Measurements from ENCODE around the gene GRM1. TPM values are rescaled to one million over a fixed set of nuclear protein-coding genes. Genes with fewer than 3 reads are reported as not detected.
"Not testable (repeated sequence)": the region's sequence is repeated elsewhere in the genome, so short reads cannot be mapped to it uniquely, and the experiment has no call there.

GRM1 gene
- polyA plus RNA-seq, 3 donors, result 0.20 to 0.24 (median 0.22) TPM

DNA sequence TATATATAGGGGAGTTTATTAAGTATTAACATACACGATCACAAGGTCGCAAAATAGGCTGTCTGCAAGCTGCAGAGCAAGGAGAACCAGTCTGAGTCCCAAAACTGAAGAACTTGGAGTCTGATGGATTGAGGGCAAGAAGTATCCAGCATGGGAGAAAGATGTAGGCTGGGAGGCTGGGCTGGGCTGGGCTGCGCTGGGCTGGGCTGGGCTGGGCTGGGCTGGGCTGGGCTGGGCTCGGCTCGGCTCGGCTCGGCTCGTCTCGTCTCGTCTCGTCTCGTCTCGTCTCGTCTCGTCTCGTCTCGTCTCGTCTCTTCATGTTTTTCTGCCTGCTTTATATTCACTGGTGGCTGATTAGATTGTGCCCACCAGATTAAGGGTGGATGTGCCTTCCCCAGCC lies 238.6 kb downstream of the GRM1 start:
- no peak for DNase-seq (ENCODE audit: low read depth in 3 of 3, low spot score in 2 of 3)

GRCh38 chr6:146267946-146268345 lies 239.1 kb downstream of the GRM1 start:
- no peak for DNase-seq (ENCODE audit: low read depth in 3 of 3, low spot score in 2 of 3)

DNA sequence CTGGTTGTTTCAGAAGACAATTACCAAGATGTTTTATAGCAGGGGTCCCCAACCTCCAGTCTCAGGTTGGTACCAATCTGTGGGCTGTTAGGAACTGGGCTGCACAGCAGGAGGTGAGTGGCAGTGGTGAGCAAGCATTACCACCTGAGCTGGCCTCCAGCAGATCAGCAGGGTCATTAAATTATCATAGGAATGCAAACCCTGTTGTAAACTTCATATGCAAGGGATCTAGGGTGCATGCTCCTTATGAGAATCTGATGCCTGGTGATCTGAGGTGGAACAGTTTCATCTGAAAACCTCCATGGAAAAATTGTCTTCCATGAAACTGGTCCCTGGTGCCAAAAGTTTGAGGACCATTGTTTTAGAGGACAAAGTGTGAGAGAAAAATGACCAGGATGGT lies 240.6 kb downstream of the GRM1 start:
- DNase-seq (ENCODE audit: low read depth in 3 of 3, low spot score in 2 of 3), result no peak

- not testable (repeated sequence) for DNase-seq (ENCODE audit: low read depth in 3 of 3, low spot score in 2 of 3)
These were observed 242.3 kb downstream of the GRM1 start for GRCh38 chr6:146271163-146271562.

- no peak for DNase-seq (ENCODE audit: low read depth in 3 of 3, low spot score in 2 of 3)
These were observed 244.6 kb downstream of the GRM1 start for GRCh38 chr6:146273490-146273889.

DNA sequence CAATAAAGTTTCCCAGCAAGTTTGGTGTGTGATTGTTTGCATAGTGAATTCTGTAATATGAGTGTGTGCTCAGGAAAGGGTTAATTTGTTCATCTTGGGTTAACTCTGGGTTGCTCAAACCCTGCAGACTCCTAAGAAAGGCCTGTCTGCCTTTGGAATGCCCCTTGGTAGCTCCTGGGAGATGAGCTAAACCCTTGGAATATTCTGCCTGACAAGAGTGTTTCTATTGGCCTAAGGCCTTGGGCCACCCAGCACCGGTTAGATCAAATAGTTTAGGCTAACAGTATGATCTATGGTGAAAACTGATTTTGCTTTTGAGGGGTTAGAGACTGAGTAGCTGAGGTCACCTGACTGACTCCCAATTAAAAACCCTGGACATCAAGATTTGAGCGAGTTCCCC lies 248.3 kb downstream of the GRM1 start:
- no peak for DNase-seq (ENCODE audit: low read depth in 3 of 3, low spot score in 2 of 3)

DNA sequence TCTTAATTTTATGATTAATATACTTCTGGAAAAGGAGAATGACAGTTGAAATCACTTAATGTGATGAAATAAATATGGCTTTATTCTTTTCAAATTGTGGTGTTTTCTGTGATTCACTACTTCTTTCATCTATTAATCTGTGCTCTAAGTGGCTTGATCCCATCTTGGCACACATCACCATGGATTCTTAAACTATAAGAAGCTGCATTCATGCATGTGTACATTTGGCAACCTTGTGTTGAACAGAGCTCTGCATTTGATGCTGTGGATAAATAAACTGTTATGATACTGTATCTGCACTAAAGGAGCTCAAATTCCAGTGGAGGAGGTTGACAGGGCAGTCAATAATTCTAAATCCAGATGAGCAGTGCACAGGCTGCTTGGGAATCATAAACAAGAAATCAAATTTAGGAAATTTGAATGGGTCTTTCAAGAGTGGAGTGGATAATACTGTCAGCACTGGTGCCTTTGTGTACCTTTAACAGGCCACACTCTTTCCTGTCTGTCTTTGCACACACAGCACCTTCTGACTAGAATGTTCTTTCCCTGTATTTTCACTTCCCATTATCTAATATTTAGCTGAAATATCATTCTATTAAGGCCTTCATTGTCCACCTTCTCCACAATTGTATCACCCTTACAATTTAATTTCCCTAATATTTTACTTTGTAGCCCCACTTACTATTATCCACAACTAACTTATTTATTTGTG lies 252.9 kb downstream of the GRM1 start:
- no peak for DNase-seq (ENCODE audit: low read depth in 3 of 3, low spot score in 2 of 3)

DNA sequence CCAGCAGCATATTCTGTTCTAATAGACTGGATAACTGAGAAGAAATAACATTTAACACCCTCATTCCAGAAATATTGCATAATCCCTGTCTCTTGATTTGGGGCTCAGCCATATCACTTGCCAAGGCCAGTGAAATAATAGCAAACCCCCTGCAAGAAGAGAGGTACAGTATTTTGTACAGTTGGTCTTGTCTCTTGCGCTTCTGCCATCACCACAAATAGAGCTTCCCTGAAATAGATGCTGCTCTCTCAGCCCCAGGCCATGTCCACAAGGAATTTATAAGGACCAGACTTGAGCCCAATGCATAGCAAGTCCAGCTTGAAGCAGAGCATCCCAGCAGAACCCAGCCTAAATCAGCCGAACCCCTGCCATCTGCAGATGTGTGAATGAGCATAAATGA lies 254.0 kb downstream of the GRM1 start:
- DNase-seq (ENCODE audit: low read depth in 3 of 3, low spot score in 2 of 3), result no peak

DNA sequence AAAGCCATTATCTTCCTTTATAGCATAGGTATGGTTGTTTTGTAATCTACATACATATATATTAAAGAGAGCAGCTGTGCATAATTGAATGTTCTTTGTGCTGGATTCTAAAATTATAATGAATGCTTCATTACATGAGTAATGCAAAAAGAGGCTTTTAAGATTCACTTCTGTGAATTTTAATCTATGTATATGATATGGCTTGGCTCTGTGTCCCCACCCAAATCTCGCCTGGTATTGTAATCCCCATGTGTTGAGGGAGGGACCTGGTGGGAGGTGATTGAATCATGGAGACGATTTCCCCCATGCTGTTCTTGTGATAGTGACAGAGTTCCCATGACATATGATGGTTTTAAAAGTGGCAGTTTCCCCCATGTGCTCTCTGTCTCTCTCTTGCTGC lies 255.4 kb downstream of the GRM1 start:
- DNase-seq (ENCODE audit: low read depth in 3 of 3, low spot score in 2 of 3), result no peak

DNA sequence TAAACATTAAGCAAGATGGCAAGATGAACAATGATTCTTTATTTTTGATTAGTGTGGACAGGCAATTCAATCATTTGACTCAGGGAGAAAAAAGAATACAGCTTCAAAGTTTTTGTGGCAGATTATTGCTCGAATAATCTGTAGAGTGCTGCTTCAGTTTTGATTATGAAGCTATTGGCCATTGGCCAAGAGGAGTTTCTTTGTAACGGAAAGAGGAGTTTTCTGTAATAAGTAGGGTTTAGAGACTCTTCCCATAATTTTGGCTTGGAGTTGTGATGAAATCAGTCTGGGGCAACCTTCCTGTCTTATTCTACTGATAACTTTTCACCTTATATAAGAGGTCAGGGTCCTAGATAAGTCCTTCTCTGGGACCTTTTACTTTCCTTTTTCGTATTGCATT lies 258.1 kb downstream of the GRM1 start:
- no peak for DNase-seq (ENCODE audit: low read depth in 3 of 3, low spot score in 2 of 3)

DNA sequence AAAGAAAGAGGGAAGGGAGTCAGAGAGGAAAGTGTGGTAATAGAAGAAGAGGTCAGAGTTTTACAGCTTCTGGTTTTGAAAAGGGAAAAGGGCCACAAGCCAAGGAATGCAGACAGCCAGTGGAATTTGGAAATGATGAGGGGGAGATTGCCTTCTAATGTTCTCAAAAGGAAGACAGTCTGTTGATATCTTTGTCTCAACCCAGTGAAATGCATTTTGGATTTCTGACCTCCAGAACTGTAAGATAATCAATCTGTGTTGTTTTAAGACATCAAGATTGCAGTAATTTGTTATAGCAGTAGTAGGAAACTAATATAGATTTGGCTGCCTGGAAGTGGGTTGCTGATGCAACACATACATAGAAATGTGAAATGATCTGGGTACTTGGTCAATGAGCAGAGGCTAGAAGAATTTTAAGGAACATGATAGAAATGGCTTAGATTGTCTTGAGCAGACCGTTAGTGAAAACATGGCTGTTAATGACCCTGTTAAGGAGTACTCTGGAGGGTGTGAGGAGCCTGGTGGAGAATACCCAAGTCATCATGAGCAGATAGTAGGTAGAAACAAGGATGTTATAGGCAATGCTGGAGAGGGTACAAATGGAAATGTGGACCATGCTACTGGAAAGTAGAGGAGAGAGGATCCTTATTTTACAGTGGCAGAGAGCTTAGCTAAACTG lies 259.0 kb downstream of the GRM1 start:
- no peak for DNase-seq (ENCODE audit: low read depth in 3 of 3, low spot score in 2 of 3)

DNA sequence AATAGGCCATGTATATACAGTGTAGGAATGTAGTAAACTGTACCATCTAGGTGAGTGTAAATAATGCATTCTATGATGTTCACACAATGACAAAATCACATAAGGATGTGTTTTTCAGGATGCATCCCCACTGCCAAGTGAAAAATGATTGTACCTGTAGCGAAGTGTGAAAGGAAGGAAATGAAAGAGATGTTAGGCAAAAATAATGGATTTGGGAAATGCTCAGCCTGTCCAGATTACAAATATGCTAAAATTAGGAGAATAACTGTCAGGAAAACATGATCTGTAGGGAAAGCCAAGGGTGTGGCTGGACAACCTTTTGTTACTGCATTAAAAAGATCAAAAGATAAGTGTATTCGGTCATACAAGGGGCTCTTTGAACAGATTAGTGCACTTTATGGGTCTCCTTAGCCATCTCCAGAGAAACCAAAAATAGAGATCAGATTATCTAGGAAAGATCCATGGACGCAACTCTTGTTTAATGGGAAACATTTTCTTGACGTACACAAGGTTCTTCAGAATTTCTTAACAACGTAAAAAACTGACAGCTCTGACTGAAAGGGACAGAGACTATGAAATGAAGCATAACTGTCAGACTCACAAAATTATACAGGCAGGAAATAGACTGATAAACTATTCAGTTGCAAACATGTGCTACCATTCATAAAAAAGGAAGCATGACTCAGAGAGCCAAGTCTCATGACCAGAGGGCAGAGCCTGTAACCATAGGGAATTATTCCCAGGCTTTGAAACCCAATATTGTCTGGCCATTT lies 261.1 kb downstream of the GRM1 start:
- DNase-seq (ENCODE audit: low read depth in 3 of 3, low spot score in 2 of 3), result no peak

GRCh38 chr6:146290589-146290901 lies 261.7 kb downstream of the GRM1 start:
- DNase-seq (ENCODE audit: low read depth in 3 of 3, low spot score in 2 of 3), result no peak

GRCh38 chr6:146292506-146292905 lies 263.6 kb downstream of the GRM1 start:
- DNase-seq (ENCODE audit: low read depth in 3 of 3, low spot score in 2 of 3), result no peak

GRCh38 chr6:146295695-146296094 lies 266.8 kb downstream of the GRM1 start:
- no peak for DNase-seq (ENCODE audit: low read depth in 3 of 3, low spot score in 2 of 3)

GRCh38 chr6:146297815-146298214 lies 269.0 kb downstream of the GRM1 start:
- DNase-seq (ENCODE audit: low read depth in 3 of 3, low spot score in 2 of 3), result no peak

- DNase-seq (ENCODE audit: low read depth in 3 of 3, low spot score in 2 of 3), result no peak
These were observed 271.7 kb downstream of the GRM1 start for GRCh38 chr6:146300521-146300920.

DNA sequence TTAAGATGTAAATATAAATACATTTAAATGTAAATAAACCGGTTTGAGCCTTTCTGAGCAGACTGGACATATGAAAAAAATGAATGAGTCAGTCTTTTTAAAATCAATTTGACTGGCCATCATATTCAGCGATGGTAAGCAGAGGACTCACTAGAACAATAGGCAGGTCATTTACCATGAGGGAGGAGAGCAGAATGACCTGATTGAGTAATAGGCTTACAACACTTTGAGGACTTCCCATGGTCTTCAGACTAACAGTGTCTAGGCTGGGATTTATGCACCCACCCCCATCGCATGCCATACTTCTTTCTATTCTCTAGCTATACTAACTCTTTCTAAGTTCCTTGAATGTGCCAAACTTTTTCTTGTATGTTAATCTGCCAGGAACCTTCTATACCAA lies 272.9 kb downstream of the GRM1 start:
- no peak for DNase-seq (ENCODE audit: low read depth in 3 of 3, low spot score in 2 of 3)

DNA sequence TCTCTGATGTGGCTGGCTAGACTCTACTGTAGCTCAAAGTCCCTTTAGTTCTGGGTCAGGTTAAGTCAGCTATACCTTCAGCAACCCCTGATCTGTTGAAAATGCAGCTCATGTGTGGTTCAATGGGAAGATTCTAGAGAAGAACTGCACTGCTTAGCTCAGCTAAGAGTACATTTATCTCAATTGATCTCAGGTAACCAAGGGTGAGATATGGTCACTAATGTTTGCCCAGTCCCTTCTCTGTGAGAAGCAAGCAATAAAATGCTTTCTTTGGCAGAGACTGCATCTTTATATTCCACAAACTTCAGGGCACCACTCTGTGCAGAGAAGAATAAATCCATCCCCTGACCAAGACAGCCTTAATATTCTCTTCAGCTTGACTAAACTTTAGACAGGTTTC lies 274.1 kb downstream of the GRM1 start:
- DNase-seq (ENCODE audit: low read depth in 3 of 3, low spot score in 2 of 3), result no peak

- no peak for DNase-seq (ENCODE audit: low read depth in 3 of 3, low spot score in 2 of 3)
These were observed 275.3 kb downstream of the GRM1 start for GRCh38 chr6:146304181-146304580.

GRCh38 chr6:146305092-146305491 lies 276.2 kb downstream of the GRM1 start:
- no peak for DNase-seq (ENCODE audit: low read depth in 3 of 3, low spot score in 2 of 3)

DNA sequence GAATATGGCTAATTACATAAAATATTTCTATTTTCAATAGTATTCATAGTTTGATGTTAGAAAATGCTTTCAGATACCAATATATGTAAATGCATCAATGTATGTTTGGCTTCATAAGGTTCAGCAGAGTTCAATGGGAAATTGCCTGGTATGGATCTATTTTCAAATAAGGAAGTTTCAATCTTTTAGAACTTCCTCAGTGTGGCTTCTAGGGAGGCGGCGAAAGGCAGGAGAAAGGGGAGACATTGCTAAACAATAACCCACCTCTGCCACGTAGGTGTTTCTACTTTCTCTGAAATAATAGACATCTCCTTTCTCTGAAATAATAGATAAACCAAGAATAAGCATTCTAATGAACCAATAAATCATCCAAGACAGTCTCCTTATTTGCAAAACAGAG lies 277.1 kb downstream of the GRM1 start:
- no peak for DNase-seq (ENCODE audit: low read depth in 3 of 3, low spot score in 2 of 3)
